ENCODE results near the gene KDM4C.

GRCh38 chr9:6708732-6709131 is 49.0 kb upstream of the KDM4C start:
- TF ChIP-seq, protein P1, sequence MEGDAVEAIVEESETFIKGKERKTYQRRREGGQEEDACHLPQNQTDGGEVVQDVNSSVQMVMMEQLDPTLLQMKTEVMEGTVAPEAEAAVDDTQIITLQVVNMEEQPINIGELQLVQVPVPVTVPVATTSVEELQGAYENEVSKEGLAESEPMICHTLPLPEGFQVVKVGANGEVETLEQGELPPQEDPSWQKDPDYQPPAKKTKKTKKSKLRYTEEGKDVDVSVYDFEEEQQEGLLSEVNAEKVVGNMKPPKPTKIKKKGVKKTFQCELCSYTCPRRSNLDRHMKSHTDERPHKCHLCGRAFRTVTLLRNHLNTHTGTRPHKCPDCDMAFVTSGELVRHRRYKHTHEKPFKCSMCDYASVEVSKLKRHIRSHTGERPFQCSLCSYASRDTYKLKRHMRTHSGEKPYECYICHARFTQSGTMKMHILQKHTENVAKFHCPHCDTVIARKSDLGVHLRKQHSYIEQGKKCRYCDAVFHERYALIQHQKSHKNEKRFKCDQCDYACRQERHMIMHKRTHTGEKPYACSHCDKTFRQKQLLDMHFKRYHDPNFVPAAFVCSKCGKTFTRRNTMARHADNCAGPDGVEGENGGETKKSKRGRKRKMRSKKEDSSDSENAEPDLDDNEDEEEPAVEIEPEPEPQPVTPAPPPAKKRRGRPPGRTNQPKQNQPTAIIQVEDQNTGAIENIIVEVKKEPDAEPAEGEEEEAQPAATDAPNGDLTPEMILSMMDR (IDR thresholded peaks at IDR 0.05; ENCODE audit: insufficient read depth, low read depth, low read length) = no peak
- TF ChIP-seq EZH2 (IDR thresholded peaks at IDR 0.05; ENCODE audit: insufficient read depth, low read length) = no peak
